PFSK-1 (cell line): ENCODE measurements around the gene RNF5.

ENCODE experiments used
- POLR2AphosphoS5 ChIP-seq: IDR thresholded peaks from 2 replicates; pipeline ENCODE4 v1.6.1; 2012; ENCODE audit warnings: low read depth, mild to moderate bottlenecking, control low read depth, low read length, moderate library complexity
- REST ChIP-seq, 2 experiments: IDR thresholded peaks; 2 replicates each; pipeline versions ENCODE4 v1.6.1 to v1.8.0; 2011 to 2012; ENCODE audit warnings: low read depth in 2 of 2, low read length in 2 of 2, control low read depth in 1 of 2, inconsistent platforms in 1 of 2, mild to moderate bottlenecking in 1 of 2, moderate library complexity in 1 of 2; ENCODE audit not compliant: insufficient read depth in 1 of 2

- no peak for TF ChIP-seq POLR2AphosphoS5
- no peak for TF ChIP-seq REST (IDR thresholded peaks at IDR 0.05; ENCODE audit: insufficient read depth in 1 of 2, low read depth in 2 of 2, low read length in 2 of 2)
These were observed 10.3 kb downstream of the RNF5 start for GRCh38 chr6:32188381-32189068.
